ENCODE data around the gene USP31. TPM values are rescaled to one million over a fixed set of nuclear protein-coding genes. Genes with fewer than 3 reads are reported as not detected.
"Not testable (repeated sequence)": the region's sequence is repeated elsewhere in the genome, so short reads cannot be mapped to it uniquely, and the experiment has no call there.

USP31 gene
- total RNA-seq, 1 donor from 2014 or later, result 25.3 TPM

DNA sequence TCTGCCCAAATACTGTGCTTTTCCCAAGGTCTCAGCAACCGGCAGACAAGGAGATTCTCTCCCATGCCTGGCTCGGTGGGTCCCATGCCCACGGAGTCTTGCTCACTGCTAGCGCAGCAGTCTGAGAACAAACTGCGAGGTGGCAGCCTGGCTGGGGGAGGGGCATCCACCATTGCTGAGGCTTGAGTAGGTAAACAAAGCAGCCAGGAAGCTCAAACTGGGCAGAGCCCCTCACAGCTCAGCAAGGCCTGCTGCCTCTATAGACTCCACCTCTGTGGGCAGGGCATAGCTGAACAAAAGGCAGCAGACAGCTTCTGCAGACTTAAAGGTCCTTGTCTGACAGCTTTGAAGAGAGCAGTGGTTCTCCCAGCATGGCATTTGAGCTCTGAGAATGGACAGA is 55.1 kb downstream of the USP31 start:
- not testable (repeated sequence) for DNase-seq

DNA sequence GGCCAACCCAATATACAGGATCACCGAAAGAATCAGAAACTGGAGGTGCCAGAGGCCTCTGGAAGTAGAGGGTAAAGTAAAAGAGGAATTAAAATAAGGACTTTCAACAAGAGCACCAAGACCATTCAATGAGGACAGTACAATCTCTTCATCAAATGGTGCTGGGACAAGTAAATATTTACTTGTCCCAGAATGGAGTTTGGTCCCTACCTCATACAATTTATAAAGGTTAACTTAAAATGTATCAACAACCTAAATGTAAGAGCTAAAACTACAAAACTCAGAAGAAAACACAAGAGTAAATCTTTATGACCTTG is 56.5 kb downstream of the USP31 start:
- DNase-seq, result no peak

DNA sequence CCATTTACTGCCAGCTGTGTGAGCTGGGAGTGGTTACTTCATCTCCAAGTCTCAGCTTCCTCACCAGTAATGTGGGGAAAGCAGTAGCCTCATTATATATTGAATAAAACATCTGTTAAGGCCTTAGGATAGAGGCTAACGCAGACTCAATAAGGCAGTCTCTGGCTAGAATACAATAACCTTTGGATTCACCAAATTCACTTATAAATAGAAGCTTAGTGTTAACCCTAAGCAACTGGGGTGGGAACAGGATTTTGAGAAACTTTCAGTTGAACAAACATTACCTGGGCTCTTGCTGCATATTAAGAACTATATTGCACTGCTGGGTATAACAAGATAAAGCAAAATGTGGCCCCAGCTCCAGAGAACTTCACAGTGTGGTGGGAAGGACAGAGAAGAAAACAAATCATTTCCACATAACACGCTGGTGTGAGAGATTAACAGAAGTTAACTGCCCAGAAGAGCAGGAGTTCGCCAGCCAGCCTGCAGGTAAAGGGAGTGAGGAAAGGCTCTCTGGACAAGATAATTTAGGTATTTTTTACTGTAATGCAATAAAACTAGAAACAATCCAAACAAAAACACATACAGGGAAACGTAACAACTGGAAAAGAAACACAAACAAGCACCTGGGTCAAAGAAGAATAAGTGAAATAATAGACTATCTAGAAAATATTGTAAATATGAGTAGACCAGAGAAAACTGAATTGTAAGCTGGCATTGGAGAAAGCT is 57.0 kb downstream of the USP31 start:
- DNase-seq, result no peak

DNA sequence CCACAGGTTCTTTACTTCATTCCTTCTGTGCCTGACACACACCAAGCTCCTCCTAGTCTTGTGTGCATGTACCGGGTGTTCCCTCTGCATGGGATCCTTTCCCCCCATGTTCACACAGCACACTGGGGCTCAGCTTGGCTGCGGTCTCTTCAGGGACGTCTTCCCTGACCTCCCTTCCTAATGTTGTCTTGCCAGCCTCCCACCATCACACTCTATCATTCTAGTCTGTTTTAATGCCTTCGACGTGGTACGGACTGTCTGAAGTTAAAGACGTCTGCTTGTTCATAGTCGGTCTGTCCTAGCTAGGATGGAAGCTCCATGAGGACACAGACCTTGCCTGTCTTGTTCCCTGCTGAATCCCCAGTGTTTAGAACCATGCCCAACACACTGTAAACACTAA is 60.1 kb downstream of the USP31 start:
- no peak for DNase-seq

DNA sequence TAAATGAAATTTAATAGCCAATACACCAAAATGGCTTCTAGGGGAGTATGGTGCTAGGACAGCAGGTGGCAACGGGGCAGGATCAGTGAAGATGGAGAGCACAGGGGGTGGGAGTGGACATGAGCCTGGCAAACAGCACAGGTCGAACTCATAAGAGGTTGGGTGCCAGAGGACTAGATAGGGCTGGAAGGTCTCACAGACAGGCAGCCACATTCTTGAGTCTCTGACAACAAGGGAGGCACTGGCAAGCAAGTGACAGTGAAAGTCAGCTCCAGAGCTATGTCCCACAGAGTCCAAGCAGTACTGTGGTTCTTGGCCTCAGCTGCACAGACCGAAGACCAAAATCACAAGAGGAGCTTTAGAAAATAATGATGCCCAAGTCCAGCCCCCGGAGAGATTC is 61.2 kb downstream of the USP31 start:
- DNase-seq, result no peak

DNA sequence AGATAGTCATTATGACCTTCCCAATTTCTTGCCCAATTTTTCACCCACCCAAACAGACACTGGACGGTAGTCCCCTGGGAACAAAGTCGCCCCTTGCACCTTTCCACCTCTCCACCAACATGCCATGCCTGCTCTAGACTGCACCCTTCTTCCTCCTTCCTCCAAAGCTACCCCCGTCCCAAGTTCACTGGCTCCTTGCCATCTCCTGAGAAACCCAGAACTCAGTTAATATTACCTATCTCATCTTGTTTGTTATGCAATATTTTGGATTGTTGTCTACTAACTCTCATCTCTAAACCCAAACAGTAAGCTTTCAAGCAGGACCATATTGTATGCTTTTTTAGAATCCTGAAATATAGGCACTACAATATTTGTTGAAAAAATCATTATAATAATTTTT is 63.3 kb downstream of the USP31 start:
- DNase-seq, result no peak

DNA sequence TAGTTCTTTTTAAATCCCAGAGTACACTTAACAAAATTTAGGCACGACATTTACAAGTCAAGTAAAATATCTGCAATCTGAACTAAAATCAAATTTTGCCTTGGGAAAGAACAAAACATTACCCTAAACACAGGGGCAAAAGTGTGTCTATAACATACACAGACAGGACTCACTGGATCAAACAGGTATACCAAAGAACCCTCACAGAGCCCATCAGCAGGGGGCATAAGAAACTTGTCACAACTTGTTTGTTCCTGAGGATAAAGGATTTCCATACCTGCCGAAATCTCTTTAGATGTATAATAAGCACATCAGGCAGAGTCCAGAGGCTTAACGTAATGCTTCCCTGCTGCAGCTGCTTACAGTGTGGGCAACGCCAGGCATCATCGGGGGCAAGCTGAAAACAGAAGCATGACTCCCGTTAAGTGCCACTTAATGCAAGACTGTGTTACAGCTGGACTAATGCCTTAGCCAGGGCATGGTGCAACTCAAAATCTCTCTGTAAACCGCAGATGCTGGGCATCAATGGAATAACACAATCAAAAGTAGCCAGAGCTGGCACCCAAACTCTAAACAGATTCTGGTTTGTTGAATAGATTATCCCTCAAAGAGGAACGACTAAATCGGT is 67.0 kb downstream of the USP31 start:
- peak; percentile 22 for DNase-seq

DNA sequence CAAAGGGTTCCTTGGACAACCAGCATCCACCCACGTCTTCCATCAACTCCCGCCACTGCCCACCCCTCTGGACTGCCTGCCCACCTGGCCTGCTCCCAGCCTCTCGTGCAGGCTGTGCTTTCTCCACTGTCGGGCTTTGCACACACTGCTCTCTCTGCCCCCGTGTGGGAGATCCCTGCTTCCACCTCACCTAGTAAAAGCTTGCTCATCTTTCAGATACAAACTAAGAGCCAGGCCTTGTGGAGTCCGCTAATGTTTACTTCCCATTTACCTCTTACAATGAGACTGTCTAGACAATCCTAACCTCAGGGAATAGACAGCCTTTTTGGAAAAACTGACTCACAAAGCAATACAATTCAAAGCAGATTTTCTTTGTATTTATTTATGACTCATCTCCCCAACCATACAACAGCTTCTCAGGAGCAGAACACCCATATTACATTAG is 67.6 kb downstream of the USP31 start:
- DNase-seq, result peak; percentile 63

DNA sequence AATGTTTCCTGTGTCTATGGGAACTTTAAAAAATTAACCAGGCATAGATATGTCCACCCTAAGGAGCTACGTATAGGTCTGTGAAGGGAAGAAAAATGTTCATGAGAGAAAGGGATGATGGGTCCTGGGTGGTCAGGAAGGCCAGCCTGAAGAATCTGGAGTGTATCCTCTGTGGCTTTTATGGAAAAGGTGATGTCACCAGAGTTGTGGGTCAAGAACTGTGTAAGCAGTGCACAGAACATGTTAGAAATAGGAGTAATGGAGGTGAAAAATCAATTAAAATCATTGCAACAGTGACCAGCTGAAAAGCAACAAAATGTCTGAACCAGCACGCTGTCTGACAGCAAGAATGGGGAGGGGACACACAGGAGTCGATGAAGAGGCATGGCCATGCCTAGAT is 68.5 kb downstream of the USP31 start:
- no peak for DNase-seq

DNA sequence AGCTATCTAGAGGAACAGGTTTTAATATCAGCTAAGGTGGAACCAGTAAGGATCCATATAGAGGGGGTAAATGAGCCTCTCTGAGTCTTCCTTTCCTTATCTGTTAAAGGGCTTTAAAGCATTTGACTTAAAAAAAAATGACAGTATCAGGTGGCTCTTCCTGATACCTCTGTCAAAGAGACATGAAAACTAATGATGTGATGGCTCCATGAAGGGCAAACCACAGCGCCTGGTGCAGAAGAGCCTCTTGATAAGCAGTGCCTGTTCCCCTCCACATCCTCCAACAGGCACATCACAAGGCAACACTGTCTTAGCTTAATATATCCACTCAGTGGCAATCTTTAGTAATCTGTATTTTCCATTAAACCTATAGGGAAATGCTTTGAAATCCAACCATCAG is 68.9 kb downstream of the USP31 start:
- no peak for DNase-seq

DNA sequence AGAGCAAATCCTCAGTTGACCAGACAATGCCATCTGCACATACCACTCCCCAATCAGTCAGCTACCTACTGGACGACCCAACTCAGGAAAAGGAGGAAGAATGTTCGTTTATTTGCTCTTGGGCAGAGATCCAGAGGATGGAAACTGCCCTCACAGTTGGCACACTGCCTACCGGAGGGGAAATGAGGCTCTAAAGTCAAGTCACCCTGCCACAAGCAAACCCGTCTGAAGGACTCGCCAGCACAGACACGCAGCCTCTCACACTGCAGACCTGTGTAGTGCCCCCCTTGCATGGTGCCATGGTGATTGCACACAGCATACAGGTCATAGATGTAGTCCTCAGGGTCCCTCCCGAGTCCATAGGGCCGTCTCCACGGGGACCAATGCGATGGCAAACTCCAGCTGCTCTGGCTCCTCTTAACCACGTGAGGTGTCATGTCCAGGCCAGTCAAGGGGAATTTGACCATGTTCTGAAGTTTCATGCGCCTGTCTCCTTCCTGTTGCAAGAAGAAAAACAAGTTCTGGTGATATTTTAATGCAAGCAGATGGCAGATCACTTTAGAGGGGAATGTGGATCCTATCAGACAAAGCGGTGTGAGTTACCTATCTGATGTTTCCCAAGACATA is 69.5 kb downstream of the USP31 start:
- no peak for DNase-seq

DNA sequence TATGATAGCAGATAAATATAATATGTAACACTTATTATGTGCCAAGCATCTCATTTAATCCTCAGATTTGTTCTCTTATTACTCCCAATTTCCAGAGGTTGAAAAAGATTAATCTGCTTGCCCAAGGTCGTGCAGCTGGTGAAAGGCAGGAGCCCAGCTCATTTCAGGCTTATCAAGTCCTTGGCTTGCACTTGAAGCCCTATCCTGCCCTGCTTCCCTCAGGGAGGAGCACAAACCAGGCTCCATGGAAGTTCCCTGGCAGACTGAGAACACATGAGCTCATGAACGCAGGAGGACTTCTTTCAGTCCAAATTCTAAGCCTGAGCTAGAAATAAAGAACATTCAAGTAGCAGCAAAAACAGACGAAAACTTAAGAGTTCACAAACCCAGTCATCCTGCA is 74.8 kb downstream of the USP31 start:
- DNase-seq, result no peak

DNA sequence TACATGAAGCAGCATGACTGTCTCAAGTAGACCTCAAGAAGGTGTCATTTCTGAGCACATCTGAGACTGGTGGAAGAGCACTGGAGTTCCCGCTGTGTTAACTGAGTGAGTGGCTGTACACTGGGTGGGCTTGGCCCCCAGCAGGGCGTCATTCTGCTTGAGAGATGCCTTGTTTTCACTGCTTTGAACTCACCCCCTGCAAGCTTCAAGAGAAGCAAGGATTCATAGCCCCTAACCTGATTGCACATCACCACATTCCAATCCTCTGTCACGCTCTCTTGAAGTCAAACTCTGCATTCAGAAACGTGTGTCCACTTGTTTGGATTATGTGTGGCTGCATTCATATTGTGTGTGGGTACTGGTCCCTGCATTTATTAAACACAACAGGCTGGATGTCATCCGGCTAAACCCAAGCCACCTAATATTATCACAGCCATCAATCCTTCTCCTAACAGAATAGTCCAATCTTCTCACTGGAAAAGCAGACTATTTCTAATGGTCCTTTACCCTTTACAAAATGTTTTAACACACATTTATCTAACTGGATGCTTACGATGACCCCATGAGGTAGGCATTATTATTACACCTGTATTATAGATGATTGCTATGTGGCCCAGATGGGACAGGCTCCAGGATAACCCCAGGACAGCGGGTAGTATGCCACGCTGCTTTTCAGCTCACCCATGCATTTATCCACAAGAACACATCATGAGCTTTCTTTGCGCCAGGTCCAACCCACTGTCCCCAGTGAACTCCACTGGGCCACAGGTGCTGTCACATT is 76.3 kb downstream of the USP31 start:
- no peak for DNase-seq

DNA sequence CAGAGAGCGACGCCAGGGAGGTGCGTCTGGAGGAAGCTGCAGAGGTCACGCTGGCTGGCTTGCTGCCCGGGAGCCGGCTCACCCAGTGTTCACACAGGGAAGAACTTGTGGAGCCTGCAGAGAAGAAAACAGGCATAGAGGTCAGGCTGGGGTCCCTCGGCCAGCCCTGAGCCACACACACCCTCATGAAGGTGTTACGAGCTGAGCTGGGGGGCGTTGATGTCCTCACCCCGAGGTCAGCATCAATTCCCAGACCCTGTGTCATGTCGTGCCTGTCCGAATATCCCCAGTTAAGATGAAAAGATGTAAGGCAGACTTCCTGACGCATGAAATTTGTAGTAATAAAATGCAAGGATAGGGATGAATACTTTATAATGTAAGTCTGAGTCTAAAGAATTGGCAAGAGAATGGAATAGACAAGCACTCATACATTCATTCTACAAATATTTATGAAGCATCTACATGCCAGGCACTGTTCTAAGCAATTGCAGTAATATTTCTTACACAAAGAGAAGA is 77.1 kb downstream of the USP31 start:
- peak; percentile 19 for DNase-seq

DNA sequence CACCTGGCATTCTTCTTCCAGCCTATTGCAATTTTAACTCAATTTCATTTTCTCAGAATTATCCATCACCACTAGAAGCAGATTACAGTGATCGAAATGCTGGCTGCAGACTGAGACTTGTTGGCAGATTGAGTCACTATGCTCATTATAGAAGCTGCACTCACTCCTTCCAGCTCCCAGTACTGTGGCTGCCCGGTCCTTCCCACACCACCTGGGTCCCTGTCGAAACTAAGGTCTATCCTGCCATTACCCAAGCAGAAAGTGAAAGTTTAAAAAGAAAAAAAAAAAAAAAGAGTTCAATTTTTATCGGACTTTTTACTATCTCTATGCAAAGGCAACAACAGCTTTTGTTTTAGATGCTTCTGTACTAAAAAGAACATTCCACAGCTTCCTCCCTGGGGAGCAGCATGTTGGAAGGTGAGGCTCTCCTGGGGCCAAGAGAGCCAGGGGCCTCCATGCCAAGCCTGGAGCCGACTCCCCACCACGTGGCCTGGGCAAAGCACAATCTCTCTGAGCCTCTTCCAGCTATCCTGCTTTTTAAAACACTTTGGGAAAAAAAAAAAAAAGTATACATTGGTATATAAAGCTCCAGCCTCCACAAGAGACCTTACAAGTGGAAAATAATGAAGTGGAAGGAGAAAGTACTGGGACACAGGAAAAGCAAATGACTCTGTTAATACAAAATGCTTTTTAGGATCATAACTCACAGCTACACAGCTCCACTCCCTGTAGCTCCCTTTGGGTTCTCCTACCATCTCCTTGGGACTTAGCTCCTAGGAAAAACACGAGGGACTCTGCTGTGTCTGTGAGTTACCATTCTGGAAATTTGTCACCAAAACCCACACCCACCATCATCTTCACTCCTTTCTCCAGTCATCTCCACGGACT is 77.8 kb downstream of the USP31 start:
- peak; percentile 17 for DNase-seq

DNA sequence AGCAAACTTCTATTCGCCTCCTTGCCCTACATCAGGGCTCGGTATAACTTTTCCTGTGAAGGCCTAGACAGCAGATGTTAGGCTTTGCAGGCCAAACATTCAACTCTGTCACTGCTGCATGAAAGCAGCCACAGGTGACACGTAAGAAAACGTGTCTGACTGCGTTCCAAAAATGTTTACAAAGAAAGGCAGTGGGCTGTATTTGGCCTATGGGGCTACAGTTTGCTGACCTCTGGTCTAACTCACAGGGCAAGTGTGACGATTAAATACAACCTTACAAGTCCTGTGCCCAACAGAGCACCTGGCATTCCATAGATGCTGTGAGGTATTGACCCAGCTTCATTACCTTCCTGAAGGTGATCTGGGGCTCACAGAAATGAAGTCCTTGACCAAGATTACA is 79.4 kb downstream of the USP31 start:
- no peak for DNase-seq

DNA sequence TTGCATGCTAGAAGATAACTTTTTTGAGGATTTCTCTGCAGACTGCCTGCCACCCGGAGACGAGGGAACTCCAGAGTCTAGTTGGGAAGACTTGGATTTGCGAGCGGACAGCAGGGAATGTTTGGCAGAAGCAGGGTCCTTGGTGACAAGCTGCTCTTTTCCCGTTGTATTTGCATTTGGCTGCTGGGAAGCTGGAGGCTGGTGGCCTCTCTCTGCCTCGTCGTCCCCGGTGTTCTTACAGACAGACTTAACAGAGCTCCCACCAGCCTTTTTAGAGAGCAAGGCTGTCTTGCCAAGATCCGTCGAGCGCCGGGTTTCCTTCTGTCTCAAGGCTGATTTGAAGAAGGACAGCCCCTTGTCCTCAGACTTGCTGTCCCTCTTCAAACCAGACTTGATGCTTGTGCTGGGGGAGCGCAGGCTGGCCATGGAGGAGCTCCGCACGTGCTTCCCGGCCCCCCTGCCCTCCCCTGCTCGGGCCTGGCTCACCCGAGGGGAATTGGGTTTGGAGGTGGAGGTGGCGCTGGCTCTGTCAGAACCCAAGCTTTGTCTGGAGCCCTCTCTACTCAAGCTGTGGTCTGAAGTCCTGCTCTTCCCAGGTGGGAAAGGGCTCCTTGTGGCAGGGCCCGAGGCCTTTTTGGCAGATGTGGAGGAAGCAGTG is 81.0 kb downstream of the USP31 start:
- DNase-seq, result no peak

DNA sequence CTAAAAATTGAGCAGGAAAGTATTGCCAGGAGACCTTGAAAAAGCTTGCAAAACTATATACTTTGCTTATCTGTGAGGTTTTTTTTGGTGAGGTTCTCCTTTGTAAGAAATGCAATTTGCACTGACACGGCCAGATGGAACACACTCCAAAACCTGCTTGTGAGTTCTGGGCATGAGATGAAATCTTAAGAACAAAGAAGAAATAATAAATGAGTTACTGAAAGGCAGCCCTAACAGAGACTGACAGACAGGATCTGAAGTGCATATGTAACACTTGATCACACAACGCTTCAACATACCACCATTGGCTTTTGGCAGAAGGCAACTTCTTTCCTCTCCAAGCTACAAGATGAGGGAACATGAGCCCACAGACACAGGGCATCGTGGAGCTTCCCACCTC is 82.6 kb downstream of the USP31 start:
- DNase-seq, result no peak

DNA sequence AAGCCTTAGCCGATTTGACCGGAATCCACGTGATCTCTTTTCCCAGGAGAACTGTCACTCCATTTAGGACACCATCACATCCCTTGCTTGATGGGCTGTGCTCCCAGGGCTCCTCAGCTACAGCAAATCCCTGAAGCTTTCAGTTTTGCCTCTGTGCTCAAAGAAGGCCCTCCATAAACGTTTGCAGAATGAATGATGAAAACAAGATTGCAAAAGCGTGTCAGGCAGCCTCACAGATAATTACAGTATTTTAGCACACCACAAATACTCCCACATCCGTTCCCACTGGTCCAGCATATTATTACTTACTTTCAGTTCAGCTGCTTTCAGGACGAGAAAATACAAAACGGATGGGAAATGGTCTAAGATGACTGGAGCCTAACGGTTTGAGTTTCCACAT is 84.6 kb downstream of the USP31 start:
- no peak for DNase-seq

DNA sequence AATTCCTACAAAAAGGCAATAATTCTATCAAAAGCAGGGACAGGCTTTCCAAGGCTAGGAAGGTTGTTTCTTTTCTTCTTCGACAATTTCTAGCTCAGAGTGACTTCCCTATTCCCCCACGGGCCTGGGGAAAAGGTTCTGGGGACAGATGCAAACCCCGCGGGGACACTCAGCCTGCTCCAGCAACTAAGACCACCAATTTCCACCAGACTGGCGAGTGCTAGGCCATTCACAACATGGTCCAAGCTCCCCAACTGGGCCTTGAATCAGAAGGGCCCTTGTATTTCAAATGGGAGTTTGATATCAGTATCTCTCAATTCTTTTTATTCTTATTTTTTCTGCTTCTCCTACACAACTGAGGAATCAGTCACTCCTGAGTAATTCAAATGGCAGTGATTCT is 86.7 kb downstream of the USP31 start:
- DNase-seq, result no peak

DNA sequence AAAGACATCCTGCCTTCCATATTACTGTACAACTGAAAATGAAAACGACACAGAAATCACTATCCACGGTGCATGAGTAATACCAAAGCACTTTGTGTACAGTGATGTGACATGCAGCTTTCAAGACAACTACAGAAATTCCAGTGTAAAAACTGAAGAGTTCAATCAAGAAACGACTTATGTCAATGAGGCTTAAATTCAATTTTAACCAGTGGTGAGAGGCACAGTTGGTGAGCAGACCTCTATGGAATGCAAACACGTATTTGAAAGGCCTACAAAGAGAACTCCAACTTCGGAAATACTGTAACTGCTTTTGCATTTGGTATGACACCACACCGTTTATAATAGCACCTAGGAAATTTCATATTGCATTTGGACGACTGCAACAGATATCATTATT is 87.6 kb downstream of the USP31 start:
- DNase-seq, result no peak

All from tongue (tissue), 2 donors.